GM19351 (cell line): ENCODE measurements around the gene WDR64.

Experiments
- ATAC-seq: cut with Tn5 transposase; IDR thresholded peaks from one replicate; pipeline ENCODE4 v1.9.1; 2021; ENCODE audit warnings: mild to moderate bottlenecking, moderate library complexity; ENCODE audit not compliant: unreplicated experiment

Gene WDR64

GRCh38 chr1:241652012-241652411 lies at the start of gene WDR64:
TSS of gene WDR64 (plus strand) at chr1:241652281. CDS start at chr1:241652485, 204 bp downstream.
- ATAC-seq = no peak

GRCh38 chr1:241603731-241604245 lies 48.3 kb upstream of the WDR64 start:
- ATAC-seq = no peak

DNA sequence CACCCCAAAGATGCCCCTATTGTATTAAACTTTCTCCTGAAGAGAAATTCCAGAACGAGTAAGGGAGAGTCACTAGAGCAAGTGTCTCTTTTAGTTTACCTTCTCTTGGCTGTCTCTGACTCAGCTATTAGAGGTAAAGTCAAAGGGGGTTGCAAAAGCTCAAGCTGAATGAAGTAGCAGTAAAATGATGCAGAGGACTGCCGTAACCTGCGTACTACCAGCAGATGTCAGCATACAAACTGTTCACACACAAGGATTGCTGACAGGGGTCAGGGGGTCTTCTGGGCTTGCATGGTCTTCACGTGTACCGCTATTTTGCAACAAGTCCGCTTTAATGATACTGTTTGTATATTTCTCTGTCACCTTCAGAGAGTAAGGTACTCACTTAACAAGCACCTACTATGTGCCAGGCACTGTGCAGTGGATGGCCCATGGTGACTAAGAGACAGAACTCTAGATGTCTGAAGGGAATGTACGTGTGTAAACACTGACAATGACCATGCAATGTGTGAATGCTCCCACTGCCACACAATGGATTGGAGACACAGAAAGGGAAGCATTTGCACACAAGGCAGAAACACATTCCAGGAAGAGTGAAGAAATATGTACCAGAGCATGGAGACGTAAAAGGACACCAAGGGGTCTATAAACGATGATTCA lies 46.8 kb upstream of the WDR64 start:
- no peak for ATAC-seq

- no peak for ATAC-seq
These were observed 45.5 kb upstream of the WDR64 start for GRCh38 chr1:241606544-241606943.

DNA sequence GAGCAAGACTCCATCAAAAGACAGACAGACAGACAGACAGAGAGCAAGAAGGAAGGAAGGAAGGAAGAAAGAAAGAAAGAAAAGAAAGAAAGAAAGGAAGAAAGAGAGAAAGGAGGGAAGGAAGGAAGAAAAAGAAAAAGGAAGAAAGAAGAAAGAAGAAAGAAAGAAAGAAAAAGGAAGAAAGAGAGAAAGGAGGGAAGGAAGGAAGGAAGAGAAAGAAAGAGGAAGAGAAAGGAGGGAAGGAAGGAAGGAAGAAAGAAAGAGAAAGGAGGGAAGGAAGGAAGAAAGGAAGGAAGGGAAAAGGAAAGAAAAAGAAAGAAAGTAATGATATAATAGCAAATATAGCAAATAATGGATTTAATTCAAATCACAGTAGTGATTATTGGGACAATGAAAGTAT lies 44.6 kb upstream of the WDR64 start:
- no peak for ATAC-seq

DNA sequence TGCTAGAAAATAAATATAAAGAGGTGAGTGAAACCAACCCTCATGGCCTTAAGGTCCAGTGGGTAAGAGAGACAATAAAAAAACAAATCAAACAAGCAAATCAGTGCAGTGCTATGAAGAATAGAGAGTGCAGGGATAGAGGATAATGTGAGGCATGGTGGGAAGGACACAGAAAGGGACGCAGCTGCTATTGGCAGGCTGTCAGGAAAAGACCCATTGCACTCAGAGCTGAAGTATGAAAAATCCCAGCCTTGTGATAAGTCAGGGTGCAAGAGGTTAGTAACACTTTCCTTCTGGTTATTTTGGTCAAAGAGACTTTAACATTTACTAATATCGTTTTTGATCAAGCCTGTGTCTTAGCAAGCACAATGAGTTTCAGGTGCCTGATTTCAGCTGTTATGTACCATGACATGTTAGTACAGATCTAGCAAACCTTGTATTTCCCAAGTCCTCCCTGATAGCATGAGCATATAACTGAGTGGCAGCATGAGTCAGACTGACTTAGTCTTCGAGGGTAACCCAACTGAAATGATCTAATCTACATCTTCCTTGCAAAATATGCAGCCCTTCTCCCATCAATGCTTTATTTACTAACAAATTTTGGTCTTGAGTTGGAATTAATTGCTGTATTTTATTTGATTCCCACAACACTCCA lies 43.6 kb upstream of the WDR64 start:
- ATAC-seq = peak; percentile 43

- no peak for ATAC-seq
These were observed 41.8 kb upstream of the WDR64 start for GRCh38 chr1:241610056-241610815.

DNA sequence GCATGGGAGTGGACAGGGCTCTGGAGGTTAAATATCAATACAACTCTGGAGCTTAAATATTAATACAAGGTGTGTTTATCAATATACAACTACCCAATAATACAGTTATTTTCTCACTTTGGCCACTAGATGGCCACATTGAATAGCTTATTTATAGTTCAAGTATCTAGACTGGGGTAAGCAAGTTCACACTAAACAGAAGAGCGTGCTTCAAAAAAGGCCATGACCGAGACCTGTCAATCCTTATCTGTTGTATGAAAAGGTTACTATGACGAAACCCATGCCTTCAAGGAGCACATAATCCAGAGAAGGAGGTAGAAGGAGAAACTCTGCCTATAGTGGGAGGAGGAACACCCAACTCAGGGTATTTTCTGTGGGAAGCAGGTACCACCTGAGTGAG lies 41.0 kb upstream of the WDR64 start:
- ATAC-seq = peak; percentile 87

DNA sequence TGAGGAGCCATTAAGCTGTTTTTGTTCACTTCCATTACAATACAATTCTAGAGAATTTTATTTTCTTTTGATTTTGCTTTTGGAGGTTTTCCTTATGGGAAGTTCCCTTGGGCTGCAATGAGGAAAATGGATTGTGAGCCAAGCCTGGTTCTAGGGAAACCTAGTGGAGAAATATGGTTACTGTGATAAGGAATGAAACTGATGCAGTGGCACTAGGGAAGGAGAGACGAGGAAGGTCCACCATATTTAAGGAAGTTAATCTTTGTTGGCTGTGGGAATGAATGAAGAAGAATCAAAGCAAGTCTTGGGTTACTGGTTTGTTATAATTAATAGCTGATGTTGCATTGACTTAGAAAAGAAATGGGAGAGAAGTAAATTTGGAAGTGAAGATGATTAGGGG lies 40.3 kb upstream of the WDR64 start:
- ATAC-seq = no peak

DNA sequence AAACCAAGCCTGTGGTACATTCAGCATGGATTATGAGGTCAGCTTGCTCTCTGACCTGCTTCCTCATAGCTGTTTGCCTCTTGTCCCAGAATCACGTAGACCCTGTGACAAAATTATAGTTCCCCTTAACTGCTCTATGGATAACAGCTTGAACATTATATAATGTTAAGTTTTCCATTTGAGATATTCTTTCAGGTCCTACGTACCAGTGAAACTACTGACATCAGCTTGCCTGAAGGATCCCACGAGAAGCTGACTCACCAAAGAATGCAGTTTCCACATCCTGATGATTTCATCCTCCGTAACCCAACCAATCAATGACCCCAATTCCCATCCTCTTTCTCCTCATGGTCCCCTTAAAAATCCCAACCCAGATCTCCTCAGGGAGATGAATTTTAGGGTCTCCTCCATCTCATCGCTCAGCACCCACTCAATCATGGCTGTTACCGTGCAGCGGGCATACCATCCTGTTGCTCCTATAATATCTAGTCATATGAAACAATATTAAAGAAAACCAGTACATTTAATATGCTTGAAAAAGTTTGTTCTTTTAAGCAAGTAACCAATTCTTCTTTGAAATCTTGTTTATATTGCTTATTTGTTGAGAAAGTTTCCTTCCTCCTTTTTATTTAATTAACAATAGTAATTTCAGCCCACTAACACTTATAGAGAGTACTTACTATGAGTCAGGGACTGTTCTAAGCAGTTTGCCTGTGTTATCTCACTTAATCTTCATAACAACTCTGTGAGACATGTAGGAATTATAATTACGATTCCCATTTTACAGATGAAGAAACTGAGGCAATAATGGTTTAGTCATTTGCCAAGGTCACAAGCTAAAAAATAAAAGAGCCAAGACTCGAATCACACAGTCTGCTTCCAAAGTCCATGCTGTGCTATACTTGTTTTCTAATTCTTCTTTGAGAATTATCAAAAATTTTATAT lies 39.3 kb upstream of the WDR64 start:
- ATAC-seq = no peak

DNA sequence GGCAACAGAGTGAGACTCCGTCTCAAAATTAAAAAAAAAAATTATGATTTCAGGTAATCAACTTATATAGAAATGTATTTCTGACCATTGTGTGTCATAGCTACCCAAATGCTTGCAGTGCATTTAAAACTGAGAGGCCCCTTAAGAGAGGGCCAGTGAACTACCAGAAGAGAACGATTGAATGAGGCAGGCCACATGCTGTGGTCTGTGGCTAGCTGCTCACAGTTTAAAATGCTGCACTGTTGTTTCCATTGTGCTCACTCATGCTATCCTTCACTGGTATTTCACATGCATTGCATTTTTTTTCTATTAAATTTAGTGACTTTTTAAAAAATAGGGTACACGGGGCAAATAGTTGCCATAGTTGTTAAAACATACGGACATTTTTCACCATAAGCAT lies 37.9 kb upstream of the WDR64 start:
- no peak for ATAC-seq

DNA sequence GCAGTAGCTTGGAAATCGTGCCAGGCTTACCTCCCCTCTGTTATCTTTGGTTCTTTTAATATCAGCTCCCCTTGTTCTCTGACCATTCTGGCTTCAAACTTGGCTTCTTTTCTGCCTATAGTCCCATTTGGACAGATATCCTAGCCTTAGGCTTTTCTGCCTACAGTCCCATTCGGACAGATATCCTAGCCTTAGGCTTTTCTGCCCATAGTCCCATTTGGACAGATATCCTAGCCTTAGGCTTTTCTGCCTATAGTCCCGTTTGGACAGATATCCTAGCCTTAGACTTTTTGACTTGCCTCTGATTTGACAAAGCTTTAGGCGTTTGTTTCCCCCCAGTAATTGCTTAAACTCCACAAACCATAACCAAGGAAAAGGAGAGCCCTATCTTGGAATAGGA lies 37.5 kb upstream of the WDR64 start:
- ATAC-seq = no peak

DNA sequence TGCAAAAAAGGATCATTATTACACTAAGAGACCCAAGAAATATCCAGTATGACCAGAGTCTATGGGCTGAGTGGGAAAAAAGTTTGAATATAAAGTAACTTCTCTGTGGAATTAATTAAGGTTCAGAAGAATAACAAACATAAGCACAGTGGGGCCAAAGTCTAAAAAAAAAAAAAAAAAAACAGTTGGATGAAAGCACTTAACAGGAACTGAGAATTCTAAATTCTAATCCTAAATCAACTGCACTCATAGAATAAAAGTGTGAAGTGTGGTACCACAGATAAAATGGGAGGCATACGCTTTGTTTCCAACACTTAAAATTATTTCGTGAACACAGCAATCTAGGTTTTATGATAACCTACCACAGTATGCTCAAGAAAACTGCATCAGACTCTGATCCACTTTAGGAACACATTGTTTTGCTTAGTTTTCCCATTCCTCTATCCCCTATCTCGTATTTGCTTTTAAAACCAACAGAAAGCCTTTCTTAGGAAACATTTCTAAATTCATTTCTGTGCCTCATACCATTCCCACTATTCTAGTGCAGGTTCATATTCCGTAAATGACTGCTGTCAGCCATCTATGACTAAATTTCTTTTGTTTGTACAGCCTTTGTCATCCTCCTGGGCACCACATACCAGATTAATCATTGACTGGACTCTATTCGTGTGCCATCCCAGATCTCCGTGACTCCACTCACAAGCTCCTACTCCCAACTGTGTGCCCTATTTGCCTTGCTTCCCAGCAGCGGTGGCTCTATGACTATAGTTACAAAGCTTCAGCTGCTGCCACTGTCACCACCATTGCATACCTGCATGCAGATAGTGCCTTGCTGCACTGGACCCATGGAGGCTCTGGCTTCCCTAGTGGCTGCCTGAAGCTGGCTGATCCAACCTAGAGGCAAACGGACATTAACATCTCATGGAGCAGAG lies 36.8 kb upstream of the WDR64 start:
- ATAC-seq = no peak

DNA sequence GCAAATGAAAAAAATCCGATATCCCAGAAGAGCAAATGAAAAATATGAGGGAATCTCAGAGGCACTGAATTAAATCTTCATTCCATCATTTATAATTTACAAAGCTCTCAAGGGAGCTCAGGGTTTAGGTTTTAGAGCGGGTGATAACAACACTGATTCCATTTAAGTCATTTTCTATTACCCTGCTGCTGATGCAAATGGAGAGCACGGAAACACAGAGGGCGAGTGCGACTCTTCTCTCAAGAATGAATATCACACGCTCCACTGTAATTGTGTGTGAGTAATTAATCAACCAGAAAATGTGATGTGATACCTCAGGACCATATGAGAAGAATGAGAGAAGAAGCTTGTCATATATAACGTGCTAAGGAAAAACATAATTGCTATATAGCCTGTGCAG lies 34.7 kb upstream of the WDR64 start:
- ATAC-seq = no peak

DNA sequence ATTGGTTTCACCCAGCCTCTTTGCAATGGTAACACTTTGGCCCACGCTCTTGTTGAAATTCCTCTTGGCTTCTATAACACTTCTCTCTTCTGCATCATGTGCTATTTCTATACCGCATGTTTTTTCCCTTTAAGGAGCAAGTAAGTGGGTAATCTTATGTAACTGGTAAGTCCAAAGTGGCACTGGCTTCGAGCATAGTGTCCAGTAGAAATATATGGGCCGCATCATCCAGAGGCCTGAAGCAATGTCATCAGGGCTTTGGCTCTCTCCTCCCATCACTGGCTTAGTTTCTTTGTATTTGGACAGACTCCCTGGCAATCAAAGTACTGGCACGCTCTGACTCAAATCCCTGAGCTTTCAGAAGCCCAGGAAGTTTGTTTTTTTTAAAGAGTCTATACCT lies 29.4 kb upstream of the WDR64 start:
- ATAC-seq = no peak

GRCh38 chr1:241624935-241625334 lies 27.1 kb upstream of the WDR64 start:
- no peak for ATAC-seq

- peak; percentile 91 for ATAC-seq
These were observed 24.4 kb upstream of the WDR64 start for GRCh38 chr1:241627453-241628259.

DNA sequence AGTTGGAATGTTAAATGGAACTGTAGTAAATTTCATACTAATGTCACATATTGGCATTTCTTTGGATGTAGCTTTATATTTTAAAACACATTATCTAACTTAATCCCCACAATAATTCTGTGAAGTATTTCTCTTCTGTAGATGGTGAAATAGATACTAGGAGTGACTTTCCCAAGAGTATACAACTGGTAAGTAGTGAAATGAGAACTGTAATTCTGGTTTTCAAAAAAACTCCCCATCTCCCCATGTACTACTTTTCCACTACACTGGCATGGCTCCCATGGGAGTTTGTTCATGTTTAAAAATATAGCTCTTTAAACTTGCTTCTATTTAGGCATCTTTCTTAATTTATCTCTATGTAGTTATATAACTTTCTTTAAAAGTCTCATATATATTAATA lies 22.1 kb upstream of the WDR64 start:
- ATAC-seq = no peak

DNA sequence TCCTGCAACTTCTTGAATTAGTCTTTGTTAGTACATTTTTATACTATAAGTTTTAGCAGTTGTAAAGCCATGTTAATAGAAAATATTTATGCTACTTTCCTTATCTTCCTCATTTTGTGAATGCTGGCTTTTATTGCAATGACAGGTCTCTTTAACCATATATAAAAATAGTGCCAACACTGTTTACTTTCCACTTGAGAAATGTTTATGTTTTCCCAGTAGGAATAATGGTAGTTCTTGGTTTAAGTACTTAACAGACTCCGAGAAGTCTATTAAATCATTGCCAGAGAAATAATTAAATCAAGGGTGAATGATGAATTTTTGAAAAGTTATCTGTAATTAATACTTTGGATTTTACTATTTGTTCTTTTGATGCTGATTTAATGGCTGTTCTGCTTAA lies 21.6 kb upstream of the WDR64 start:
- no peak for ATAC-seq
